ENCODE data around the gene MBNL1.

GRCh38 chr3:152350776-152351175, 82.0 kb downstream of the MBNL1 start:
- TF ChIP-seq, protein P1, sequence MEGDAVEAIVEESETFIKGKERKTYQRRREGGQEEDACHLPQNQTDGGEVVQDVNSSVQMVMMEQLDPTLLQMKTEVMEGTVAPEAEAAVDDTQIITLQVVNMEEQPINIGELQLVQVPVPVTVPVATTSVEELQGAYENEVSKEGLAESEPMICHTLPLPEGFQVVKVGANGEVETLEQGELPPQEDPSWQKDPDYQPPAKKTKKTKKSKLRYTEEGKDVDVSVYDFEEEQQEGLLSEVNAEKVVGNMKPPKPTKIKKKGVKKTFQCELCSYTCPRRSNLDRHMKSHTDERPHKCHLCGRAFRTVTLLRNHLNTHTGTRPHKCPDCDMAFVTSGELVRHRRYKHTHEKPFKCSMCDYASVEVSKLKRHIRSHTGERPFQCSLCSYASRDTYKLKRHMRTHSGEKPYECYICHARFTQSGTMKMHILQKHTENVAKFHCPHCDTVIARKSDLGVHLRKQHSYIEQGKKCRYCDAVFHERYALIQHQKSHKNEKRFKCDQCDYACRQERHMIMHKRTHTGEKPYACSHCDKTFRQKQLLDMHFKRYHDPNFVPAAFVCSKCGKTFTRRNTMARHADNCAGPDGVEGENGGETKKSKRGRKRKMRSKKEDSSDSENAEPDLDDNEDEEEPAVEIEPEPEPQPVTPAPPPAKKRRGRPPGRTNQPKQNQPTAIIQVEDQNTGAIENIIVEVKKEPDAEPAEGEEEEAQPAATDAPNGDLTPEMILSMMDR (IDR thresholded peaks at IDR 0.05) = no peak
- no peak for TF ChIP-seq POLR2A (IDR thresholded peaks at IDR 0.05)
